ENCODE results near the gene DENND1A.

DNA sequence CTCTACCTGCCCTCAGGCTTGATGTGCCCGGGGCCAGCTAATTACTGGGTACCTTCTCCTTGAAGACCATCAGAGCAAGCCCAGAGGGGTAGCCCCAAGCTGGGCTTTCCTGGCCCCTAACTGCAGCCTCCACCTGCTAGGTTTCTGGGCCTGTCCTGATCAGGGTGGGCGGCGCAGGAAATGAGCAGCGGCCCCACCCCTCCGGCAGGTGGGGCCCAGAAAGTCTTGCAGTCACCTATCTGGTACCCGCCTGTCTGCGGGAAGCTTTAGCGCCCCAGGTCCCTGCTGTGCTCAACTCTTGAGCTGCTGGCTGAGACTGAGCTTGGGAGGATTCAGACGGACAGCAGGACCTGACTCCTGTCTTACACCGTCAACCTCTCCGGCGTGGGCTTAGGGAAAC lies 44.5 kb upstream of the DENND1A start:
- TF ChIP-seq EZH2phosphoT487 (IDR thresholded peaks at IDR 0.05; ENCODE audit: borderline replicate concordance, low read length): no peak
- TF ChIP-seq, protein P1, sequence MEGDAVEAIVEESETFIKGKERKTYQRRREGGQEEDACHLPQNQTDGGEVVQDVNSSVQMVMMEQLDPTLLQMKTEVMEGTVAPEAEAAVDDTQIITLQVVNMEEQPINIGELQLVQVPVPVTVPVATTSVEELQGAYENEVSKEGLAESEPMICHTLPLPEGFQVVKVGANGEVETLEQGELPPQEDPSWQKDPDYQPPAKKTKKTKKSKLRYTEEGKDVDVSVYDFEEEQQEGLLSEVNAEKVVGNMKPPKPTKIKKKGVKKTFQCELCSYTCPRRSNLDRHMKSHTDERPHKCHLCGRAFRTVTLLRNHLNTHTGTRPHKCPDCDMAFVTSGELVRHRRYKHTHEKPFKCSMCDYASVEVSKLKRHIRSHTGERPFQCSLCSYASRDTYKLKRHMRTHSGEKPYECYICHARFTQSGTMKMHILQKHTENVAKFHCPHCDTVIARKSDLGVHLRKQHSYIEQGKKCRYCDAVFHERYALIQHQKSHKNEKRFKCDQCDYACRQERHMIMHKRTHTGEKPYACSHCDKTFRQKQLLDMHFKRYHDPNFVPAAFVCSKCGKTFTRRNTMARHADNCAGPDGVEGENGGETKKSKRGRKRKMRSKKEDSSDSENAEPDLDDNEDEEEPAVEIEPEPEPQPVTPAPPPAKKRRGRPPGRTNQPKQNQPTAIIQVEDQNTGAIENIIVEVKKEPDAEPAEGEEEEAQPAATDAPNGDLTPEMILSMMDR (conservative IDR thresholded peaks at IDR 0.05; ENCODE audit: low read depth, low read length): no peak

All from PC-3 (cell line).